Dendritic cell treated with granulocyte-macrophage colony-stimulating factor and Interleukin-4, amounts not matched to agents 40 ng/mL and 50 ng/mL, for 4 days (primary cell): ENCODE measurements around the gene PIGBOS1.
A peak's percentile ranks its signal among the peaks of the same experiment; 100 is the strongest.

Experiments used
- H3K27ac Mint-ChIP-seq: one replicate; pipeline ENCODE4 v1.8.0; 2022; ENCODE audit warnings: mild to moderate bottlenecking, mixed read lengths
- H3K27me3 Mint-ChIP-seq: one replicate; pipeline ENCODE4 v1.8.0; 2022; ENCODE audit warnings: mild to moderate bottlenecking, mixed read lengths
- H3K36me3 Mint-ChIP-seq: one replicate; pipeline ENCODE4 v1.8.0; 2022; ENCODE audit warnings: low read depth, mixed read lengths
- H3K4me1 Mint-ChIP-seq: one replicate; pipeline ENCODE4 v1.8.0; 2022; ENCODE audit warnings: low read depth, mixed read lengths
- H3K4me3 Mint-ChIP-seq: one replicate; pipeline ENCODE4 v1.8.0; 2022; ENCODE audit warnings: mild to moderate bottlenecking, moderate library complexity, mixed read lengths
- H3K9me3 Mint-ChIP-seq: one replicate; pipeline ENCODE4 v1.8.0; 2022; ENCODE audit warnings: mixed read lengths
- intact Hi-C: fragments of 100-400 bp; cut with micrococcal nuclease; formaldehyde crosslinking; loops from one replicate; pipeline ENCODE4 v1.15.0; 2022

PIGBOS1 gene

DNA sequence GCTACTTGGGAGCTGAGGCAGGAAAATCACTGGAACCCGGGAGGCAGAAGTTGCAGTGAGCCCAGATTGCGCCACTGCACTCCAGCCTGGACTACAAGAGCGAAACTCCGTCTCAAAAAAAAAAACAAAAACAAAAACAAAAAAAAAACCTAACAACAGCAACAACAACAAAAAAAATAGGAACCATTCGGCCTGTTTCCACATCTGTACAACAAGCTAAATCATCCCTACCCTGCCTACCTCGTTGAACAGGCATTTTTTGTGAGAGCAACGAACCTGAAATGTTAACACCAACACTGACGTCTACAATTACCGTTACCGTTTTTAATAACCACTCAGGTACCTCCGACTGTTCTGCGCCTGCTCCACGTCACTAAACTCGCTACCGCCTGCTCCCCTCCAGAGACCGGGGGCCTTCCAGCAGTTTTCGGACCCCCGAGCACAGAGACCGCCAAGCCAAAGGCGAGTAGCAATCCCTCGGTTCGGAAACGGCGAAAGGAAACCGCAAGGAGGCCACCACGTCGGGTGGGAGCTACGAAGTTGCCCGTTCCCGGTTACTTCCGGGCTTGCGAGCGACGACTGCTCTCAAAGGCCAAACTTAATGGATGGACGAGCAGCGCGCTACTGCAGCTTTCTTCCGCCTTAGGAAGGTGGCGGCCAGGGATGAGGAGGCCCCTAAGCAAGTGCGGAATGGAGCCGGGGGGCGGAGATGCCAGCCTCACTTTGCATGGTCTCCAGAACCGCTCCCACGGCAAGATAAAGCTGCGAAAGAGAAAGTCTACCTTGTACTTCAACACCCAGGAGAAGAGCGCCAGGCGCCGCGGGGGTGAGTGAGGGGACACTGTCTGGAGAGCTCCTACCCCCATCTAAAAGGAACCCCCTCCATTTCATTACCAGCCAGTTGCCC is at the start of gene PIGBOS1, which contains the start of gene PIGB:
PIGBOS1 (minus strand) TSS at position 536 of the 907 bp plus-strand sequence. CDS start 1,331 bp downstream, outside the sequence.
PIGB (plus strand) TSS at position 635 of the 907 bp plus-strand sequence; CDS start at position 664, 29 bp downstream.
- H3K36me3 Mint-ChIP-seq: peaks cover 44% of the 10 kb centered on the region
- H3K27ac Mint-ChIP-seq: peak within 1 kb of the TSS; percentile 98
- no peaks in the 10 kb centered on the region for H3K27me3 Mint-ChIP-seq
- H3K4me3 Mint-ChIP-seq: peak within 1 kb of the TSS; percentile 95
- intact Hi-C loops: no loop called here
- no peaks in the 10 kb centered on the region for H3K9me3 Mint-ChIP-seq
- peaks cover 56% of the 10 kb centered on the region for H3K4me1 Mint-ChIP-seq

DNA sequence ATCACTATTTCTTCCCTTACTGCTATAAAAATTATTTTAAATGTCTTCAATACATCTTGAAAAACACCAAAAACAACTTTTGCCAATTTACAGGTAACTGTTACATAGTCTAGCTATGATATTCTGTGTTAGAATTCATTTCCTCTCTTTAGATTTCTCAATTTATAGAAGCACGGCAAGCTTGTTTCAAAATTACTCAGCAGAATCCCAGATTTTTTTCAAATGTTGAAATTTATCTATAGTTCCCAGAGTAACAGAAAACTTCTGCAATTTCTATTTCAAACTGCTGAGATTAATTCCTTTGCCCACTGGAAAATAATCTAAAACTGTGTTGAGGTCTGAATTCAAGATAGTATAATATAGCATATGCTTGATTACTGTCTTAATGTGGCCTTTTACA is 48.1 kb upstream of the PIGBOS1 start:
- Mint-ChIP-seq H3K27me3 (no peaks in the 10 kb centered on the region), H3K4me3 (no peak overlapping the region), H3K36me3 (peaks cover 70% of the 10 kb centered on the region), H3K27ac (no peak overlapping the region), H3K4me1 (peaks cover 10% of the 10 kb centered on the region), H3K9me3 (no peaks in the 10 kb centered on the region)
- intact Hi-C loops: loop anchor here (5.0 kb wide), 1 partner anchor 40 kb away; the partner anchor contains the start of genes CCPG1 and PIERCE2

GRCh38 chr15:55362641-55363040 is 43.7 kb upstream of the PIGBOS1 start:
- Mint-ChIP-seq H3K27me3 (no peaks in the 10 kb centered on the region), H3K4me1 (peaks cover 15% of the 10 kb centered on the region), H3K27ac (no peak overlapping the region), H3K36me3 (peaks cover 62% of the 10 kb centered on the region), H3K4me3 (no peak overlapping the region), H3K9me3 (no peaks in the 10 kb centered on the region)
- intact Hi-C loops: no loop called here

DNA sequence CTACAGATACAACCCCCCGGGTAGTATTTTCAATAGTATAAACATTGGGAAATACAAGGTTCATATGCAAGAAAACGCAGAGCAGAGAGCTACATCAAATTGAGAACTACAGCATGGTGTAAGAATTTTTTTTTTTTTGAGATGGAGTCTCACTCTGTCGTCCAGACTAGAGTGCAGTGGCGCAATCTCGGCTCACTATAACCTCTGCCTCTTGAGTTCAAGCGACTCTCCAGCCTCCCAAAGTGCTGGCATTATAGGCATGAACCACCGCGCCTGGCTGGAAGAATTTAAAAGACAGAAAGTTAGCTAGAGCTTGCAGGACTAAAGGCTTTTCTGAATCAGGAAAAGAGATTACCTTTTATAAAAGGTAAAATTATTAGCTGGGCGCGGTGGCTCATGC is 42.1 kb upstream of the PIGBOS1 start:
- Mint-ChIP-seq H3K36me3 (peaks cover 75% of the 10 kb centered on the region), H3K4me3 (no peak overlapping the region), H3K27ac (no peak overlapping the region), H3K9me3 (no peaks in the 10 kb centered on the region), H3K4me1 (peaks cover 9% of the 10 kb centered on the region), H3K27me3 (no peaks in the 10 kb centered on the region)
- intact Hi-C loops: no loop called here

- no peaks in the 10 kb centered on the region for H3K9me3 Mint-ChIP-seq
- peaks cover 79% of the 10 kb centered on the region for H3K36me3 Mint-ChIP-seq
- H3K4me1 Mint-ChIP-seq: peaks cover 9% of the 10 kb centered on the region
- H3K4me3 Mint-ChIP-seq: no peak overlapping the region
- intact Hi-C loops: no loop called here
- no peaks in the 10 kb centered on the region for H3K27me3 Mint-ChIP-seq
- H3K27ac Mint-ChIP-seq: peak overlapping the region; percentile 23
Observed at GRCh38 chr15:55360256-55360655, 41.3 kb upstream of the PIGBOS1 start.

- Mint-ChIP-seq H3K4me3 (no peak overlapping the region), H3K27me3 (no peaks in the 10 kb centered on the region), H3K27ac (no peak overlapping the region), H3K4me1 (peaks cover 9% of the 10 kb centered on the region), H3K9me3 (no peaks in the 10 kb centered on the region), H3K36me3 (peaks cover 82% of the 10 kb centered on the region)
- intact Hi-C loops: no loop called here
Observed at GRCh38 chr15:55358471-55358870, 39.5 kb upstream of the PIGBOS1 start.

DNA sequence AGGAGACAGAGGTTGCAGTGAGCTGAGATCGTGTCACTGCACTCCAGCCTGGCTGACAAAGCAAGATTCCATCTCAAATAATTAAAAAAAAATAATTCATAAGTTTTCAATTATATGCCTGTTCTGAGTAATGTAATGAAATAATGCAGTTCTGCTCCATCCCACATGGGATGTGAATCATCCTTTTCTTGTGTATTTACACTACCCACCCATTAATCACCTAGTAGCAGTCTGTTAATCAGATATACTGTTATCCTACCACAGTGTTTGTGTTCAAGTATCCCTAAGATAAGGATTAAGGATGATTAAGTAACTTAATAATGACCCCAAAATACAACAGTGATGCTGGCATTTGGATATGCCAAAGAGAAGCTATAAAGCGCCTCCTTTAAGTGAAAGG is 38.9 kb upstream of the PIGBOS1 start:
- Mint-ChIP-seq H3K4me1 (peaks cover 9% of the 10 kb centered on the region), H3K27me3 (no peaks in the 10 kb centered on the region), H3K4me3 (no peak overlapping the region), H3K27ac (no peak overlapping the region), H3K9me3 (no peaks in the 10 kb centered on the region), H3K36me3 (peaks cover 76% of the 10 kb centered on the region)
- intact Hi-C loops: no loop called here

- Mint-ChIP-seq H3K27me3 (no peaks in the 10 kb centered on the region), H3K4me3 (no peak overlapping the region), H3K27ac (no peak overlapping the region), H3K4me1 (peaks cover 9% of the 10 kb centered on the region), H3K9me3 (no peaks in the 10 kb centered on the region), H3K36me3 (peaks cover 74% of the 10 kb centered on the region)
- intact Hi-C loops: no loop called here
Observed at GRCh38 chr15:55356985-55357585, 38.2 kb upstream of the PIGBOS1 start.

DNA sequence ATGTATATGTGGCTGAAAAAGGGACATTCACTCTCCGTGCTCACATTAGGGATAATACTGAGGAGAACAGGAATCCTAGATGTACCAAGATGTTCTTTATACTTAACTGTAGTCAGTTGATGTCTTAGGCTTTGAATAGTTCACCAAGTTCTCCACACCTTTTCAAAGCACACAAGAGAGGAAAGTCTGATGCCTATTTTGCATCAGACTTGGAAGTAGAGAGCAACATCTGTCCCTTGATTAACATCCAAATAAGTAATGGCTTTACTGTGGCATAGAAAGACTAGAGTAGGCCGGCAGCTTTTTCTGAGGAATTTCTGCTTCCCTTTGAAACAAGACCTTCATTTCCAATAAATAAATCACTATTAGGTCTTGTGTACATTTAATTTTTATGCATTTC is 34.1 kb upstream of the PIGBOS1 start:
- peaks cover 69% of the 10 kb centered on the region for H3K36me3 Mint-ChIP-seq
- no peak overlapping the region for H3K27ac Mint-ChIP-seq
- H3K4me3 Mint-ChIP-seq: no peak overlapping the region
- H3K27me3 Mint-ChIP-seq: no peaks in the 10 kb centered on the region
- H3K4me1 Mint-ChIP-seq: no peaks in the 10 kb centered on the region
- intact Hi-C loops: no loop called here
- H3K9me3 Mint-ChIP-seq: no peaks in the 10 kb centered on the region

GRCh38 chr15:55349282-55349681 is 30.4 kb upstream of the PIGBOS1 start:
- peaks cover 67% of the 10 kb centered on the region for H3K36me3 Mint-ChIP-seq
- H3K9me3 Mint-ChIP-seq: no peaks in the 10 kb centered on the region
- H3K4me1 Mint-ChIP-seq: no peaks in the 10 kb centered on the region
- no peaks in the 10 kb centered on the region for H3K27me3 Mint-ChIP-seq
- H3K4me3 Mint-ChIP-seq: no peak overlapping the region
- no peak overlapping the region for H3K27ac Mint-ChIP-seq
- intact Hi-C loops: no loop called here

DNA sequence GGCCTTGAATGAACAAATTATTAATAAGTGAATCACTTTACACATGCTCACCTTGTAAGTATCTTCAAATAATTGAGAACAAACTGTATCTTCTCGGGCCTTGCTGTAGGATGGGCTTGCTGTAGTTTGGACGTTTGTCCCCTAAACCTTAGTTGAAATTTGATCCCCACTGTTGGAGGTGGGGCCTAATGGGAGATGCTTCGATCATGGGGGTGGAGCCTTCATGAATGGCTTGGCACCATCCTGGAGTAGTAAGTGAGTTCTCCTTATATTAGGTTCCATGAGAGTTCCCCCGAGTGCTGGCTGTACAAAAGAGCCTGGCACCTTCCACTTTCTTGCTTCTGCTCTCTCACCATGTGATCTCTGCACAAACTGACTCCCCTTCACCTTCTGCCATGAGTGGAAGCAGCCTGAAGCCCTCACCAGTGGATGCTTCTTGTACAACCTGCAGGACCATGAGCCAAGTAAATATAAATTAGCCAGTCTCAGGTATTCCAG is 29.4 kb upstream of the PIGBOS1 start:
- Mint-ChIP-seq H3K4me3 (no peak overlapping the region), H3K36me3 (peaks cover 66% of the 10 kb centered on the region), H3K27me3 (no peaks in the 10 kb centered on the region), H3K9me3 (no peaks in the 10 kb centered on the region), H3K4me1 (no peaks in the 10 kb centered on the region), H3K27ac (no peak overlapping the region)
- intact Hi-C loops: no loop called here

- Mint-ChIP-seq H3K36me3 (peaks cover 69% of the 10 kb centered on the region), H3K4me3 (no peak overlapping the region), H3K27ac (no peak overlapping the region), H3K9me3 (no peaks in the 10 kb centered on the region), H3K4me1 (no peaks in the 10 kb centered on the region), H3K27me3 (no peaks in the 10 kb centered on the region)
- intact Hi-C loops: no loop called here
Observed at GRCh38 chr15:55344206-55344605, 25.3 kb upstream of the PIGBOS1 start.

DNA sequence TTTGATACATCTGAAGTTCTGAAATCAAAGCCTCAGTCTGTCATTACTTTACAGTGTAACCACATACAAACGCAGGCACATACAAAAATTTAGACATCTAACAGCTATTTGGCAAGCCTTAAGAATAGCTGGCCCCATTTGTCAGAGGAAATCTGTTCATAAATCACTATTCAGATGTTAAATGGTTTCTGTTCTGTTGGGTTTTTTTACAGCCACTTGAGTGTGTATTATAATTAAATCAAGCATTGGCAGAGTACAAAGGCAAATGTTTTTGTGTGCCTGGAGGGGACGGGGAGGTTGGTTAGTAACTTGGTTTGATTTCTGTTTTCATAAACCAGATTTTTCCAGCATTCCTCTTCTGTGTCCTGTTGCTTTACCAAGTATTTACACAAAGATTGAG is 24.2 kb upstream of the PIGBOS1 start:
- Mint-ChIP-seq H3K4me3 (no peak overlapping the region), H3K9me3 (no peaks in the 10 kb centered on the region), H3K27me3 (no peaks in the 10 kb centered on the region), H3K36me3 (peaks cover 65% of the 10 kb centered on the region), H3K4me1 (no peaks in the 10 kb centered on the region), H3K27ac (no peak overlapping the region)
- intact Hi-C loops: no loop called here

DNA sequence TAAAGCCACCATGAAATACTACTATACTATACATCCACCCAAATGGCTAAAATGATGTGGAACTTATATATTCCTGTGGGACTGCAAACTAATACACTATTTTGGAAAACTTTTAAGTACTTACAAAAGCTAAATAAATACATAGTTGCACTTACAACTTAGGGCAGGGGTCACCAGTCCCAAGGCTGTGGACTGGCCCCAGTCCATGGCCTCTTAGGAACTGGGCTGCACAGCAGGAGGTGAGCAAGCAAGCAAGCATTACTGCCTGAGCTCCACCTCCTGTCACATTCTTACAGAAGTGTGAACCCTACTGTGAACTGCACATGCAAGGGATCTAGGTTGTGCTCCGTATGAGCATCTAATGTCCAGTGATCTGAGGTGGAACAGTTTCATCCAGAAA is 18.2 kb upstream of the PIGBOS1 start:
- Mint-ChIP-seq H3K36me3 (peaks cover 47% of the 10 kb centered on the region), H3K27me3 (no peaks in the 10 kb centered on the region), H3K27ac (no peak overlapping the region), H3K4me3 (no peak overlapping the region), H3K9me3 (no peaks in the 10 kb centered on the region), H3K4me1 (no peaks in the 10 kb centered on the region)
- intact Hi-C loops: no loop called here
